ENCODE data around the gene TMPRSS15. TPM values are rescaled to one million over a fixed set of nuclear protein-coding genes. Genes with fewer than 3 reads are reported as not detected.

The TMPRSS15 gene
- total RNA-seq: not detected
- polyA plus RNA-seq: not detected
- long read RNA-seq, donor 1: 0 reads
- long read RNA-seq, donor 2: 0 reads
- long read RNA-seq, donor 3: 0 reads
- long read RNA-seq, donor 4: 0 reads

- no peak within 1 kb of the TSS for H3K4me3 ChIP-seq (ENCODE audit: low read length)
- no peaks in the 10 kb centered on the region for H3K4me1 ChIP-seq (ENCODE audit: control insufficient read depth, insufficient read depth, low read length)
- H3K9me3 ChIP-seq (ENCODE audit: control insufficient read depth, low read length): no peaks in the 10 kb centered on the region
- DNase-seq (no peak), ATAC-seq (no peak)
- intact Hi-C loops (cut with DNase I): no loop called here
- H3K27me3 ChIP-seq (ENCODE audit: control insufficient read depth, insufficient read depth): no peaks in the 10 kb centered on the region
- no peak within 1 kb of the TSS for H3K27ac ChIP-seq (ENCODE audit: low read length)
- 54% methylated on average over 1 of the region's 1 CpG for WGBS
Measured at GRCh38 chr21:18403735-18404450, at the start of gene TMPRSS15. Gene TMPRSS15 (minus strand): TSS chr21:18403785. CDS start chr21:18403622, 163 bp downstream.

GRCh38 chr21:18451670-18452069, 48.1 kb upstream of the TMPRSS15 start:
- H3K9me3 ChIP-seq (ENCODE audit: control insufficient read depth, low read length): no peaks in the 10 kb centered on the region
- WGBS: 78% methylated on average over 2 of the region's 2 CpGs
- DNase-seq (no peak), ATAC-seq (no peak)
- H3K27me3 ChIP-seq (ENCODE audit: control insufficient read depth, insufficient read depth): no peaks in the 10 kb centered on the region
- H3K4me3 ChIP-seq (ENCODE audit: low read length): no peak overlapping the region
- no peak overlapping the region for H3K27ac ChIP-seq (ENCODE audit: low read length)
- intact Hi-C loops (cut with DNase I): no loop called here
- H3K4me1 ChIP-seq (ENCODE audit: control insufficient read depth, insufficient read depth, low read length): no peaks in the 10 kb centered on the region

- 67% methylated on average over 8 of the region's 8 CpGs for WGBS
- H3K4me3 ChIP-seq (ENCODE audit: low read length): no peak overlapping the region
- DNase-seq (no peak), ATAC-seq (no peak)
- H3K4me1 ChIP-seq (ENCODE audit: control insufficient read depth, insufficient read depth, low read length): no peaks in the 10 kb centered on the region
- intact Hi-C loops (cut with DNase I): no loop called here
- no peak overlapping the region for H3K27ac ChIP-seq (ENCODE audit: low read length)
- no peaks in the 10 kb centered on the region for H3K9me3 ChIP-seq (ENCODE audit: control insufficient read depth, low read length)
- no peaks in the 10 kb centered on the region for H3K27me3 ChIP-seq (ENCODE audit: control insufficient read depth, insufficient read depth)
Measured at GRCh38 chr21:18449605-18450550, 46.3 kb upstream of the TMPRSS15 start.

- WGBS: 73% methylated on average over 6 of the region's 6 CpGs
- no peak overlapping the region for H3K4me3 ChIP-seq (ENCODE audit: low read length)
- intact Hi-C loops (cut with DNase I): no loop called here
- no peaks in the 10 kb centered on the region for H3K9me3 ChIP-seq (ENCODE audit: control insufficient read depth, low read length)
- ATAC-seq (no peak), DNase-seq (no peak)
- H3K27me3 ChIP-seq (ENCODE audit: control insufficient read depth, insufficient read depth): no peaks in the 10 kb centered on the region
- no peaks in the 10 kb centered on the region for H3K4me1 ChIP-seq (ENCODE audit: control insufficient read depth, insufficient read depth, low read length)
- H3K27ac ChIP-seq (ENCODE audit: low read length): no peak overlapping the region
Measured at GRCh38 chr21:18443701-18444100, 40.1 kb upstream of the TMPRSS15 start.

GRCh38 chr21:18443085-18443484, 39.5 kb upstream of the TMPRSS15 start:
- WGBS: 66% methylated on average over 7 of the region's 7 CpGs
- DNase-seq (peak in 1 of 3 donors; percentile 19), ATAC-seq (no peak)
- H3K27me3 ChIP-seq (ENCODE audit: control insufficient read depth, insufficient read depth): no peaks in the 10 kb centered on the region
- H3K4me1 ChIP-seq (ENCODE audit: control insufficient read depth, insufficient read depth, low read length): no peaks in the 10 kb centered on the region
- intact Hi-C loops (cut with DNase I): no loop called here
- H3K4me3 ChIP-seq (ENCODE audit: low read length): no peak overlapping the region
- H3K9me3 ChIP-seq (ENCODE audit: control insufficient read depth, low read length): no peaks in the 10 kb centered on the region
- no peak overlapping the region for H3K27ac ChIP-seq (ENCODE audit: low read length)

GRCh38 chr21:18430341-18430740, 26.8 kb upstream of the TMPRSS15 start:
- Histone ChIP-seq H3K4me1 (ENCODE audit: control insufficient read depth, insufficient read depth, low read length) (no peaks in the 10 kb centered on the region), H3K9me3 (ENCODE audit: control insufficient read depth, low read length) (no peaks in the 10 kb centered on the region), H3K4me3 (ENCODE audit: low read length) (no peak overlapping the region), H3K27me3 (ENCODE audit: control insufficient read depth, insufficient read depth) (no peaks in the 10 kb centered on the region), H3K27ac (ENCODE audit: low read length) (no peak overlapping the region)
- intact Hi-C loops (cut with DNase I): no loop called here
- DNase-seq (no peak), ATAC-seq (no peak)
- WGBS: 72% methylated on average over 2 of the region's 2 CpGs

GRCh38 chr21:18424276-18424675, 20.7 kb upstream of the TMPRSS15 start:
- intact Hi-C loops (cut with DNase I): no loop called here
- WGBS: 61% methylated on average over 4 of the region's 4 CpGs
- DNase-seq (no peak), ATAC-seq (no peak)
- H3K27ac ChIP-seq (ENCODE audit: low read length): no peak overlapping the region
- H3K27me3 ChIP-seq (ENCODE audit: control insufficient read depth, insufficient read depth): no peaks in the 10 kb centered on the region
- H3K9me3 ChIP-seq (ENCODE audit: control insufficient read depth, low read length): no peaks in the 10 kb centered on the region
- no peak overlapping the region for H3K4me3 ChIP-seq (ENCODE audit: low read length)
- no peaks in the 10 kb centered on the region for H3K4me1 ChIP-seq (ENCODE audit: control insufficient read depth, insufficient read depth, low read length)

- Histone ChIP-seq H3K9me3 (ENCODE audit: control insufficient read depth, low read length) (no peaks in the 10 kb centered on the region), H3K4me1 (ENCODE audit: control insufficient read depth, insufficient read depth, low read length) (no peaks in the 10 kb centered on the region), H3K4me3 (ENCODE audit: low read length) (no peak overlapping the region), H3K27ac (ENCODE audit: low read length) (no peak overlapping the region), H3K27me3 (ENCODE audit: control insufficient read depth, insufficient read depth) (no peaks in the 10 kb centered on the region)
- ATAC-seq (no peak), DNase-seq (no peak)
- WGBS: 57% methylated on average over 3 of the region's 3 CpGs
- intact Hi-C loops (cut with DNase I): no loop called here
Measured at GRCh38 chr21:18417141-18417790, 13.7 kb upstream of the TMPRSS15 start.

GRCh38 chr21:18411565-18411964, 8.0 kb upstream of the TMPRSS15 start:
- no peak overlapping the region for H3K4me3 ChIP-seq (ENCODE audit: low read length)
- no peak for DNase-seq
- no peak overlapping the region for H3K27ac ChIP-seq (ENCODE audit: low read length)
- H3K9me3 ChIP-seq (ENCODE audit: control insufficient read depth, low read length): no peaks in the 10 kb centered on the region
- intact Hi-C loops (cut with DNase I): no loop called here
- WGBS: 29% methylated on average over 5 of the region's 5 CpGs
- ATAC-seq: peak in 1 of 2 donors; percentile 34
- no peaks in the 10 kb centered on the region for H3K27me3 ChIP-seq (ENCODE audit: control insufficient read depth, insufficient read depth)
- no peaks in the 10 kb centered on the region for H3K4me1 ChIP-seq (ENCODE audit: control insufficient read depth, insufficient read depth, low read length)

- Histone ChIP-seq H3K27me3 (ENCODE audit: control insufficient read depth, insufficient read depth) (no peaks in the 10 kb centered on the region), H3K27ac (ENCODE audit: low read length) (no peak overlapping the region), H3K4me1 (ENCODE audit: control insufficient read depth, insufficient read depth, low read length) (no peaks in the 10 kb centered on the region), H3K4me3 (ENCODE audit: low read length) (no peak overlapping the region), H3K9me3 (ENCODE audit: control insufficient read depth, low read length) (no peaks in the 10 kb centered on the region)
- DNase-seq (no peak), ATAC-seq (no peak)
- intact Hi-C loops (cut with DNase I): no loop called here
- 72% methylated on average over 1 of the region's 1 CpG for WGBS
Measured at GRCh38 chr21:18409579-18409978, 6.0 kb upstream of the TMPRSS15 start.

- Histone ChIP-seq H3K27ac (ENCODE audit: low read length) (no peak overlapping the region), H3K27me3 (ENCODE audit: control insufficient read depth, insufficient read depth) (no peaks in the 10 kb centered on the region), H3K4me1 (ENCODE audit: control insufficient read depth, insufficient read depth, low read length) (no peaks in the 10 kb centered on the region), H3K4me3 (ENCODE audit: low read length) (no peak overlapping the region), H3K9me3 (ENCODE audit: control insufficient read depth, low read length) (no peaks in the 10 kb centered on the region)
- DNase-seq (no peak), ATAC-seq (no peak)
- intact Hi-C loops (cut with DNase I): no loop called here
- WGBS: 79% methylated on average over 5 of the region's 5 CpGs
Measured at GRCh38 chr21:18398843-18399242, 4.7 kb downstream of the TMPRSS15 start.
